NCI-H1092 (cell line): ENCODE measurements around the gene EHMT2.
"Not testable (repeated sequence)": the region's sequence is repeated elsewhere in the genome, so short reads cannot be mapped to it uniquely, and the experiment has no call there.

Experiments used
- DNase-seq: peaks from one replicate; lab custom pipeline; 2025; lab: John Stamatoyannopoulos, UW

The EHMT2 gene

DNA sequence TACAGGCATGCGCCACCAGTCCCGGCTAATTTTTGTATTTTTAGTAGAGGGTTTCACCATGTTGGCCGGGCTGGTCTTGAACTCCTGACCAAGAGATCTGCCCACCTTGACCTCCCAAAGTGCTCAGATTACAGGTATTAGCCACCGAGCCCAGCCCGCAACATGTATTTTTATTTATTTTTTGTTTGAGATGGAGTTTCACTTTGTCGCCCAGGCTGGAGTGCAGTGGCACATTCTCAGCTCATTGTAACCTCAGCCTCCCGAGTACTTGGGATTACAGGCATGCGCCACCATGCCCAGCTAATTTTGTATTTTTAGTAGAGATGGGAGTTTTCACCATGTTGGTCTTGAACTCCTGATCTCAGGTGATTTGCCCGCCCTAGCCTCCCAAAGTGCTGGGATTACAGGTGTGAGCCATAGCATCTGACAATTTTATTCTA, 59.4 kb downstream of the EHMT2 start:
- DNase-seq, result not testable (repeated sequence)

DNA sequence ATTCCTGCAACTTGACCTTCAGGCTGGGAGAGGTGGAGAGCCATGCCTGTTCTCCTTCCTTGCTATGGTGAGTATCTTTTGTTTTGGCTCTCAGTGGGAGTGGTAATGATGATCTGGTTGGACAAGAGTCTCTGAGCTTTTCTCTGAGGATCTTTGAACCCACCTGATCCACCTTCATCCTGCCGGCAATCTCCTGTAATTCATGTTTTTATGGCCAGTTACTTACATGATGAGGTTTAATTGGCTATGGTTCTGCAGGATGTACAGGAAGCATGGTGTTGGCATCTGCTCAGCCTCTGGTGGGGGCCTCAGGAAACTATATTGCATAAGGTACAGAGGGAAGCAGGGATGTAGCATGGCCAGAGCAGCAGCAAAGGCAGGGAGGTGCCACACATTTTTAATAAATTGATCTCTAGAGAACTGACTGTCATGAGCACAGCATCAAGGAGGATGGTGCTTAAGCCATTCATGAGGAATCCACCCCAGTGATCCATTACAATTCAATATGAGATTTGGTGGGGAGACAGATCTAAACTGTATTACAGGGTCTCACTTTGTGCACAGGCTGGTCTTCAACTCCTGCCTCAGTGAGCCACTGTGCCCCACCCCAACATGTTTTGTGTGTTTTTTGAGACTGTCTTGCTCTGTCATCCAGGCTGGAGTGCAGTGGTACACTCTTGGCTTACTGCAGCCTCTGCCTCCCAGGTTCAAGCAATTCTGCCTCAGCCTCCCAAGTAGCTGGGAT, 60.0 kb downstream of the EHMT2 start:
- no peak for DNase-seq

DNA sequence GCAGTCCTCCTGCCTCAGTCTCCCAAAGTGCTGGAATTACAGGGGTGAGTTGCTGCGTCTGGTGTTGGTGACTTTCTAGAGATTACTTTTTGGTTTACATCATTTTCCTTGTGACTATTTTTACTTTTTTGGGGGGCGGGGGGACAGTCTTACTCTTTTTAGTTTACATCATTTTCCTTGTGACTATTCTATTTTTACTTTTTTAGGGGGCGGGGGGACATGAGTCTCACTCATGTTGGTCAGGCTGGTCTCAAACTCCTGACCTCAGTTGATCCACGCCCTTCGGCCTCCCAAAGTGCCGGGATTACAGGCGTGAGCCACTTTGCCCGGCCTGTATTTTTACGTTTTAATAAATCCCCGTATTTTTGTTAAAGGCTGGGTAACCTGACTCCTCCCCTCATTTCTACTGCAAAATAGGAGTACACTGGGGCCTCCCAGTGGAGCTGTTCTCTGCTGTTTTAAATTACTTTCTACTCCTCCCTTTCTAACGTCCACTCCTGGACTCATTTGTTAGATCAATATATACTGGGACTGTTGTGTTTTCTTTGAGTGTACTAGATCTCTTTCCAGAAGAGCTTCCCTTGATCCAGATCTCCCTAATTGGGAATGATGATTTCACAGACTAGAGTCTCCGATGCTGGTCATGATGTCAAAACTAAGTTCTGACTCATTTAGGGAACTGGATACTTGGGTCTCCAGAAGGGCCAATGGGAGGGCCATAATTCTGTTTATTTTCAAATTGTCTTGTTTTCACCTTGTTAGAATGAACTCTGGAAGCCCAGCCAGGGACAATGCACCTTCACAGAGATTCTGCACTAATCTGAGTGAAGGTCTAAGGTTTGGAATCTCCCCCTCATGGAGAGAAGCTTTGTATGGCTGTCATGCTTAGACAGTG, 60.8 kb downstream of the EHMT2 start:
- no peak for DNase-seq

DNA sequence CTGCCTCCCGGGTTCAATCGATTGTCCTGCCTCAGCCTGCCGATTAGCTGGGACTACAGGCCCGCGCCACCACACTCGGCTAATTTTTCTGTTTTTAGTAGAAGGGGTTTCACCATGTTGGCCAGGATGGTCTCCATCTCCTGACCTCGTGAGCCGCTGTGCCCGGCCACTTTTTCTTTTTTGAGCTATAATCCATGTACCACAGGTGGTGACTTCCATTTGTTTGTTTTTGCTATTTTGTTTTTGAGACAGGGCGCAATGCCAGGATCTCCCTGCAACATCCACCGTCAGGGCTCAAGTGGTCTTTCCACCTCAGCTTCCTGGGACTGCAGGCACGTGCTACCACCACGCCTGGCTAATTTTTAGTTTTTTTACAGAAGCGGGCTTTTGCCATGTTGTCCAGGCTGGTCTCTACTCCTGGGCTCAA, 61.4 kb downstream of the EHMT2 start:
- no peak for DNase-seq

DNA sequence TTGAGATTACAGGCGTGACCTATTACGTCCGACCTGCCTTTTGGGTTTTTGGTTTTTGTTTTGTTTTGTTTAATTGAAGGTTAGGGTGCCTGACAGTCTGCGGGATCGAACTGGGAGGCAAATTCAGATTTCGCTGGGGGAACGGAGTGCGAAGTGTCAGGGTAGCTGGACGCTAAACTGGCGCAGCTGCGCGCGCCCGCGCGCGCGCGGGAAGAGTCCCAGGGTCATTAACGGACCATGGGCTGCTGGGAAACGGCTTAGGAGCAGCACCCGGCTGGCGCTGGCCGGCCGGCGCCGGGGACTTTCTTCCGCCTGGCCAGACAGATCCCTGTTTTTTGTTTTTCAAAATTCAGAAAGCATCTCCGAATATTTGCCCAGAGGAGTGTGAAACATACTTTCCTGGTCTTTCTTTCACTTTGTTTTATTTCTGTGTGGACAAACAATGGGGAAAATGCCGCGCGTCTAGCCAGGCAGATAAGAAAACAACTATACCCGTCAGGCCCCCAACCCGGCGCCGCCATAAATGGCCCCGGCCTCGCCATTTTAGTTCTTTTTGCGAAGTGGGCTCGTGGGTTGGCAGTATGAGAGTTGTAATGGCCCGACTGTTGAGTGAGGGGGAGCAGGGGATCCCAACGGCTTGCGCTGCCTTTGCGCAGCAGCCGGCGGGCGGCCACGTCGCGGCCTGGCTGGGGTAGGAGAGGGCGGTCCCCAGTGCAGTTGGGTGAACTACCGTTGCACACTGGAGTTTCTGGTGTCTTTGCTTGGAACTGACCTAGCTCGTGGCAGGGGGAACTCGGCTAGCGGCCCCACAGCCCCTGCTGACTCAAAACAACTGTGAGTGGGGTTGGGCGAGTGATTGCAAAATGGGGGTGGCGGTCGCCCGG, 62.9 kb downstream of the EHMT2 start:
- DNase-seq, result peak; percentile 80

DNA sequence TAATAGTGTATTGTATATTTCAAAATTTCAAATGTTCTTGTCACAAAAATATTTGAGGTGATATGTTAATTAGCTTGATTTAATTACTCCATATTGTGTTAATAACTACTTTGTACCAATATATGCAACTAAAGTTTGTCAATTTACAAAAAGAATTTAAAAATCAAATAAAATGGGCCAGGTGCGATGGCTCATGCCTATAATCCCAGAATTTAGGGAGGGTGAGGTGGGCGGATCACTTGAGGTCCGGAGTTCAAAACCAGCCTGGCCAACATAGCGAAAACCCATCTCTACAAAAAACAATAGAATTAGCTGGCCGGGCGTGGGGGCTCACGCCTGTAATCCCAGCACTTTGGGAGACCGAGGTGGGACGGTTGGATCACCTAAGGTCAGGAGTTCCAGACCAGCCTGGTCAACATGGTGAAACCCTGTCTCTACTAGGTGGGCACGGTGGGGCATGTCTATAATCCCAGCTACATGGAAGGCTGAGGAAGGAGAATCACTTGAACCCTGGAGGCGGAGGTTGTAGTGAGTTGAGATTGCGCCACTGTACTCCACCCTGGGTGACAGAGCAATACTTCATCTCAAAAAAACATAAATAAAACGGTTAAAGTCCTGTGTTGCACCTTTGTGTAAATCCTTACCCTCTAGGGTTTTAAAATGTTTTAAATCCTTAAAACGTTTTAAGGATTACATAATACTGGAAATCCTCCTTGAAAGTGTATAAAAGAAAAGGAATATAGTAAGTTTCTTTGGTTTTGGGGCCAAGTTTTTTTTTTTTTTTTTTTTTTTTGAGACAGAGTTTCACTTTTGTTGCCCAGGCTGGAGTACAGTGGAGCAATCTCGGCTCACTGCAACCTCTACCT, 65.9 kb downstream of the EHMT2 start:
- no peak for DNase-seq

DNA sequence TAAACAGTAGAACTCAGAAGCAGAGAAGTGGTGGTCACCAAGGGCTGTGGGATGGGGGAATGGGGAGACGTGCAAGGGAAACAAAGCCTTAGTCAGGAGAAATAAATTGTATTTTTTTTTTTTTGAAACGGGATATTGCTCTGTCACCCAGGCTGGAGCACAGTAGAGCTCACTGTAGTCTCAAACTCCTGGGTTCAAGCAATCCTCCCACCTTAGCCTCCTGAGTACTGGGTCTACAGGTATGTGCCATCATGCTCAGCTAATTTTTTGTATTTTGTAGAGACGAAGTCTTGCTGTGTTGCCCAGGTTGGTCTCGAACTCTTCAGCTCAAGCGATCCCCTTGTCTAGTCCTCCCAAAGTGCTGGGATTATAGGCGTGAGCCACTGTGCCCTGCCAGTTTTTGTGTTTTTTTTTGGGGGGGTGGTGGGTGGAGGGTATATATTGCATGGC, 66.6 kb downstream of the EHMT2 start:
- no peak for DNase-seq
